HG03432 (cell line): ENCODE measurements around the gene SCIN.
"Not testable (repeated sequence)": the region's sequence is repeated elsewhere in the genome, so short reads cannot be mapped to it uniquely, and the experiment has no call there.

Experiments
- ATAC-seq: cut with Tn5 transposase; IDR thresholded peaks from one replicate; pipeline ENCODE4 v1.9.1; 2021; ENCODE audit warnings: mild to moderate bottlenecking, moderate library complexity; ENCODE audit not compliant: unreplicated experiment

Gene SCIN

DNA sequence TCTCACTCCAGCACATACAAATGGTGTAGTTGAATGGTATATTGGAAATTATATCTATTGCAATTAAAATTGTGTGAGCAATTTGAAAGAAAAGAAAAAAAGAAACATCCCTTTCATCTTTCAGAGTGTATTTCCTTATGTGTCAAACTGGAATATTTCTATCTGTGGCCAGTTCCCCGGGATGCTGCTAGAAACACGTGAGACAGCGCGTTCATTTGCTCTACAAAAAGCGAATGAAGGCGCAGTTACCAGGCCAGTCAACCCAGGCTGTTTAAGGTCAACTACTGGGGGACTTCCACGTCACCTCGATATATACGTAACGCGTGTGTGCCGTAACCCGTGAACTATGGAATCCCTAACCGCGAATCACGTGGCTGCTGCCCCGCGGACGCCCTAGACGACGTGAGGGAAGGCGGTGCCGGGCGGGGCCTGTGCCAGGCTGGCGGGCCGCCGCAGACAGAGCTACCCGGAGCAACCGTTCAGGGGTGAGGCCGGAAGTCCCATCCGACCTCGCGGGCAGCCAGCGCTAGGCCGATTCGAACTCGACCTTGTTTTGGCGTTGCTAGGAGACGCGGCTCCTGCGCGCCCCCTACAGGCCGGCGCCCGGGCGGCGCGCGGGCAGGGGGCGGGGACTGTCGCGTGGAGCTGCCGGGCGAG, 115.8 kb downstream of the SCIN start:
- ATAC-seq = peak; percentile 84

GRCh38 chr7:12686891-12687717, 116.6 kb downstream of the SCIN start, which contains the start of gene ARL4A:
Gene ARL4A (plus strand): TSS chr7:12687633. CDS start chr7:12688255, 622 bp downstream.
- ATAC-seq = peak; percentile 85

GRCh38 chr7:12687718-12688171, 117.2 kb downstream of the SCIN start:
- no peak for ATAC-seq

DNA sequence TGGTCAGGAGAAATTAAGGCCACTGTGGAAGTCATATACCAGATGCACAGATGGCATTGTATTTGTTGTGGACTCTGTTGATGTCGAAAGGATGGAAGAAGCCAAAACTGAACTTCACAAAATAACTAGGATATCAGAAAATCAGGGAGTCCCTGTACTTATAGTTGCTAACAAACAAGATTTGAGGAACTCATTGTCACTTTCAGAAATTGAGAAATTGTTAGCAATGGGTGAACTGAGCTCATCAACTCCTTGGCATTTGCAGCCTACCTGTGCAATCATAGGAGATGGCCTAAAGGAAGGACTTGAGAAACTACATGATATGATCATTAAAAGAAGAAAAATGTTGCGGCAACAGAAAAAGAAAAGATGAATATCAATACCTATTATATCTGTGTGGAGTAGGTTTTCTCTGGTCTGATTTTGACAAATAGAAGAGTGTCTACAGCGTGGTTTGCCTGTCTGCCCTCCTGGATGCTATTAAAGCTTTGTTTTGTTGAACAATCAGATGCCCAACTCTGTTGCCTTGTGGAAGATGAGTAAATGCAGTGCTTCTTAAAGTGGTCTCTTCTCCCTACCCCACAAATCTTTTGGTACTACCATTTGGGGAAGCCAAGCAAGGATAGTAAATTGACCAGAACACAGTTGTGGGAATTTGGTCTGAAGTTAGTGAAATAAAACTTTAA, 118.1 kb downstream of the SCIN start:
- ATAC-seq = not testable (repeated sequence)

DNA sequence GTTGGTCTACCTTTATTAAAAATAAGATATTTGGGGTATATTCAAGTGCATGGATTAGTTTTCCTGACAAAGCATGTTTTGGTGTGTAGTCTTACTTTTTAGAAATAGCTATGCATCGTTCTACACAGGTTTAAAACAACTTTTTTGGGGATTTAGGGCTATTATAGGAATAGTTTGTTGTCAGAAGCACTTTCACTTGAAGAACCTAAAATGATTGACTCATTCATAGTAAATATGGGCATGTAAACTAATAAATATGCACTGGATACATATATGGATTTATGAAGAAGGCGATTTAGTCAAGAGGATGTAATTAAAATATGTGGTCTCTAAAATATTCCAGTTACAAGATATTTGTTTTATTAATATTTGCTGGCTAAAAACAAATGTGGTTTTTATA, 118.9 kb downstream of the SCIN start:
- no peak for ATAC-seq

DNA sequence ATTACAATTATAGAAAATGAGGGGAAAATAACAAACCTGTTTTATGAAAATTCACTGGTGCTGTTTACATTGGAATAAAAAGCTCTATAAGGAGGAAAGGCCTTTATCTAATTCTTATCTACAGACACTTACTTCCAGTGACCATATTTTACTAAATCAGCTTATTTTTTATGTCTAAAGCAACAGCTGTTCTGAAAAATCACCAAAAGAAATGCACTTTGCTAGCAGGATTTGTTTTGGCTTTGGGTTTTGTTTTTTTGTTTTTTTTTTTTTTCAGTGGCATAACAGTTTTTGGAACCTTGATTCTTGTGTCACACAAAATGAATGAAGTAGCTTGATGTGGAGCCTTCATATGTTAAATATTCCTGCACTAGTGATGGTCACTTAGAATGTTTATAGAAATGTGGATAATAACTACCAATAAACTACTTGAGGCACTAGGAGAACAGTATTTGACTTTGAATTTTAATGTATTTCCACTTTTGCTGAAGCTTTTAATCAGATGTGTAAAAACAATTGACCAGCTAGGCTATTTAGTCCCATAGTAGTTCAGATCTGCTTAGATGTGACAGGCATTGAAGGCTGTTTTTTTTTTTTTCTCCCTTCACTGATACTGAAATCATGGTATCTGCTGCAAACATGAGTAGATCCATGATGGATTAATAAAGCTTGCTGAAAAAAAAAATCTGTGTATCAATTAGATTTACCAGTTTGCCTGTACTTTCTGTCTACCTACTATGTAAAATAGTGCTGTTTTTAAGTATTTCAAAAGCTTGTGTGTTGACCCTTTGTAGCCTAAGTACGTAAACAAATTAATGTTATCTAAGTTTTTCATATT, 119.7 kb downstream of the SCIN start:
- ATAC-seq = no peak

DNA sequence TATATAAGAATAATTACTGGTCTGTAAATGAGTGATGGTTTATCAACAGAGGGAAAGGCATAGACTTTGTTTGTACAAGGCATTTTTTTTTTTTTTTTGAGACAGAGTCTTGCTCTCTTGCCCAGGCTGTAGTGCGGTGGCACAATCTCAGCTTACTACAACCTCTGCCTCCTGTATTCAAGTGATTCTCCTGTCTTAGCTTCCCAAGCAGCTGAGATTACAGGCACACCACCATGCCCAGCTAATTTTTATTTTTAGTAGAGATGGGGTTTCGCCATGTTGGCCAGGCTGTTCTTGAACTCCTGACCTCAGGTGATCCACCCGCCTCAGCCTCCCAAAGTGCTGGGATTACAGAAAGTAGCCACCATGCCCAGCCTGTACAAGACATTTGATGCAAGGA, 120.9 kb downstream of the SCIN start:
- not testable (repeated sequence) for ATAC-seq

GRCh38 chr7:12692035-12692434, 121.5 kb downstream of the SCIN start:
- no peak for ATAC-seq

DNA sequence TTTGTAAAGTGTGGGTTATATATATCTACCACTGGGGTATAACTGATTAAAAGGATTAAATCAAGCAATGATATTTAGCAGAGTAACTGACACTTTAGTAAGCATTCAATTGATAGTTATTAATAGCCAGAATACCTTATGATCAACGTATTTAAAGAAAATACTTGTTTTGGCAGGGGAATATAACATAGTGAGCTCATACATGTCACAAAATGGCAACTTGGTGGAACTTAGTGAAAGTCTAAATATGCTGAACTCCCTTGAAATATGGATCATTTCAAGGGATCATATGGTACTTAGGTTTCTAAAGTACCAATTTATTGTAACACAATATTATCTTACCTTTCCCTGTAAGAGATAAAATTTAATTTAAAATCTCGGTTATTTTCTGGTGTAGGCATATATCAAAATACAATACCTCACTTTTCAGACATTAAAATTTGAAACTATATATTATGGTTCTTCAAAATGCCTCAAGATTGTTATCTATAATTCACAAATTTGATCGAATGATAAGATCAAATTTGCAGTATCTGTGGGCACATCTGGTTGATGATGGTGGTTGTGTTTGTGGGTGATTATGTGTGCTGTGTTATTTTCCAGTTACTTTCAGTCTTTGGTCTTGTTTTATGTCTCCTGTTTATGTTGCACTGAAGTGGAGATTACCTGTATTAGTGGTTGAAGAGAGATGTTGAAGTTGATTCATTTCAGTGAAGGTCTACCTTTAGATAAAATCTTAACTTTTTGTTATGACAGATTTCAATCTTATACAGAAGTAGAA, 122.1 kb downstream of the SCIN start:
- ATAC-seq = no peak

DNA sequence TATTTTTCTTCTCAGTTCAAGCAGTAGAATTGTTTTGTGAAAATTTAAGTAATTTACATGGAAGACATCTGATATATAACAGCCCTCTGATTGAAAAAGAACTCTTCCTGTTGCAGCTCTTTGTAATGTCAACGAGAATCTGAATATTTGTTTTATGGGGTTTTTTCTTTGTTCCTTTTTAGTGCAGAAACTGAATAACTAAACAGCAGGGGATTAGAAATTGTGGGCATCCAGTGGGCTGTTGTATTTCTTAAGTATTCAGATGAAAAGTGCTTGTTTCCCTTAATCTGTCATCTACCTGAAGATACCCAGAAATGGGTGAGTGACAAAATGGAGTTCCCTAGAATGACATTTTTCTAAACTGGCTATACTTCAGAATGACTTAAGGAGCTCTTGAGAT, 124.3 kb downstream of the SCIN start:
- ATAC-seq = no peak

DNA sequence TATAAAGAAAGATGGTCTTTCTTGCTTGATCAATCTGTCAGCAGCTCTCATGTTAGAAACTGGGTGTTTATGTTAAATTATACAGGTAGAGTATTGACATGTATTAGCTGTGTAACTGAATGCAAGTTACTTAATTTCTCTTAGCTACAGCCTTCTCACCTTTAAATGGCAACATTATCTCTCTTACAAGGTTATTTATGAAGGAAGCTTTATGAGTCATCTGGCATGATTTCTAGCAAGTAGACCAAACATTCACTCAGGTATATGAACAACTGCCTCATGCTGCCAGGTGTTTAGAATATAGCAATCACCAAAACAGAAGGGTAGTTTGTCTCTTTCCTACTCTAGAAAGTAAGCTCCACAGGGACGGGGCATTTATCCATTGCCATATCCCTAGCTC, 125.4 kb downstream of the SCIN start:
- no peak for ATAC-seq

DNA sequence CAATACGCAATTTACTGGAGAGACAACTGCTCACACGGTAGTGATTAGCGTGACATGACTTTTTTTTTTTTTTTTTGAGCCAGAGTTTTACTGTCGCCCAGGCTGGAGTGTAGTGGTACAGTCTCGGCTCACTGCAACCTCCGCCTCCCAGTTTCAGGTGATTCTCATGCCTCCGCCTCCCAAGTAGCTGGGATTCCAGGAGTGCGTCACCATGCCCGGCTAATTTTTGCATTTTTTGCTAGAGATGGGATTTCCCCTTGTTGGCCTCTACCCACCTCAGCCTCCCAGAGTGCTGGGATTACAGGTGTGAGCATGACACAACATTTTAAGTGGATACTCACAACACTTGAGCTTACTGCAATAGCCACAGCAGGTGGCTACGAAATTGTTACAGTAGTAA, 128.8 kb downstream of the SCIN start:
- ATAC-seq = no peak

GRCh38 chr7:12701433-12701832, 130.9 kb downstream of the SCIN start:
- ATAC-seq = no peak

GRCh38 chr7:12703881-12704280, 133.4 kb downstream of the SCIN start:
- ATAC-seq = no peak

GRCh38 chr7:12705878-12706277, 135.4 kb downstream of the SCIN start:
- no peak for ATAC-seq

DNA sequence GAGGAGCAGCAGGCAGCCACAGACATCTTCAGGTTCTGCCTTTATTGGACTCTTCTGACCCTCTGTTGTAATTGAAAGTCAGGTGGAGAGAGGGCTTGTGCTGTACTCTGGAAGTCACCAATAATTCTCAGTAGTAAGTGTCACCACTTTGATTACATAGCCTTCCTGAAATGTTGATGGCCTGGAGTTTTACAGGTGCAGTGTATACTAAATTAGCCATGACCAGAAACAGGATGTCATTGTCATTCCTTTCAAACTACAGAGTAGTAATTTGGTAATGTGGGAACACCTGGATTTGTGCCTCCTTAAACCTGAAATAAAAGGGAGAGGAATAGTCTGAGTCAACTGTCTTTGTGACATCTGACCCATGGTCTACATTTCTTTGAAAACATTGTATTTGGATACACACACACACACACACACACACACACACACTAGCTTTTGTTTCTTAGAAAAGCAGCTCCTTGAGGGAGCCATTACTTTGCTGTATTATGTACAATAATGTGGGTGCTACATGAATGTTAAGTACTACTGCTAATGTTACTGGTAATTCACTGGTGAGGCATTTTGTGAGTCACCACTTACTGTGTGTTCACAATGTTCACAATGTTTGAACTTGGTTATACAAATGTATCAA, 136.5 kb downstream of the SCIN start:
- no peak for ATAC-seq

DNA sequence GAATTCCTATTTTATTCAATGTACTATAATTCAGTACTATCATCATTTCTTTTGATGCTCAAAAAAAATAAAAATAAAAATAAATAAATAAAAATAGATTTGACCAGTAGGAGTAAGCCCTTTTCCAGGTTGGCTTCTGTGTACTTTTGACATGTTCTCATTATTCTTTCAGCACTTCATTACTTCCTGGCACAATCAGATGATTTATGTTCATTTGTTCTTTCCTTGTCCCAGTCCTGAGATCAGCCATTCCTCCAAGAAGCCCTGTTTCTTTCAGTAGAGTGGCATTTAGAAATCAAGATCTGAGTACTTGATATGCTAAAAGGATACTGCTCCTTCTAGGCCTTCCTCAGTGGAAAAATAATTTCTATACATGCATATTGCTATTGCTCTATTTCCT, 137.8 kb downstream of the SCIN start:
- no peak for ATAC-seq
